Measurements from ENCODE around the gene ETHE1.

GRCh38 chr19:43490759-43491158 is 36.2 kb downstream of the ETHE1 start:
- TF ChIP-seq CTCF (IDR thresholded peaks at IDR 0.05), result no peak
- TF ChIP-seq POLR2A (IDR thresholded peaks at IDR 0.05), result no peak
